Stimulated activated CD8-positive, alpha-beta memory T cell treated with anti-CD3 and anti-CD28 coated beads, Interleukin-15, amount 100 ng/mL, for 1 hour (primary cell): ENCODE measurements around the gene PRRC2B.
"Not testable (repeated sequence)": the region's sequence is repeated elsewhere in the genome, so short reads cannot be mapped to it uniquely, and the experiment has no call there.

ENCODE experiments used
- DNase-seq: peaks from one replicate; pipeline ENCODE4 v3.0.0-alpha.2; 2020; ENCODE audit warnings: low read depth

The PRRC2B gene

DNA sequence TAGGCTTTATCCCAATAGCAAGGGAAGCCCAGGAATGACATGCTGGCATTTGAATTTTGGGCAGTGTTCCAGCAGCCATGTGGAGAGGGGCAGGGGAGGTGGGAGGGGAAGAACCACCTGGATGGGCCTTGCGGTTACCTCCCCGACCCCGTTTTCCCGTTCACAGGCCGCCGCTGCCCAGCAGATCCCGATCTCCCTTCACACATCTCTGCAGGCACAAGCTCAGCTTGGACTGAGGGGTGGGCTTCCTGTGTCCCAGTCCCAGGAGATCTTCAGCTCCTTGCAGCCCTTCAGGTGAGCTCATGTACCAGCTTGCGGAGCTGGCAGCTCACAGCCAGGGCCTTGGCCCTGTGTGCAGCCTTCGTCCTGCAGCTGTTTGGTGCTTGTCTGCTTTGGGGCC, 93.1 kb downstream of the PRRC2B start:
- DNase-seq = no peak

DNA sequence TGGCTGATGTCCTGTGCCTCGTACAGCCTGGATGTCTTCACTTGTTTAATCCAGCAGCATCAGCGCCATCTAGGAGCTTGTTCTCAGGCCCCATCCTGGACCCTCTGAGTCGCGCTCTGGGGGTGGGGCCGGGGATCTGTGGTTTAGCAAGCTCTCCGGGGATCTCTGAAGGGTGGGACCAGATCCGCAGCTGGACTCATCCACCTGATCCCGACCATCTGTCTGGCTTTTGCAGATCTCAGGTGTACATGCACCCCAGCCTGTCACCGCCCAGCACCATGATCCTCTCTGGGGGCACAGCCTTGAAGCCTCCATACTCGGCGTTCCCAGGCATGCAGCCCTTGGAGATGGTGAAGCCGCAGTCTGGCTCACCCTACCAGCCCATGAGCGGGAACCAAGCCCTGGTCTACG, 93.7 kb downstream of the PRRC2B start:
- no peak for DNase-seq

DNA sequence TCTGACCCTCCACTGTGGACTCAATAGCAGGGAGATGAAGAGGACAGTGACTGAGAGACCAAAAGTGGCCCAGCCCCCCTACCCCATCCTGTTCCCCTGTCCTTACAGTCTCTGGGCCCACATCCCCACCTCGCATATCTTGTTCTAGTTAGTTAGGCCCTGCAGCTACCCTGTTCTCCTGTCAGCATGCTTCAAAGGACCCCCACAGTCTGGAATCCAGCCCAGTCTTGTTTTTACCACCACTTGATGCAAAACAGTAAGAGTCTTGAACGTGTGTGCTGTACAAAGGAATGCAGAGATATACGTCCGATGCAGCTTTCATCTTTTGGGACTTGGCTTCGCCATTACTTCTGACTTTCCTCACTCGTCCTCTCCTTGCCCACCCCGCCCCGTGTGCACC, 96.6 kb downstream of the PRRC2B start:
- DNase-seq = no peak

DNA sequence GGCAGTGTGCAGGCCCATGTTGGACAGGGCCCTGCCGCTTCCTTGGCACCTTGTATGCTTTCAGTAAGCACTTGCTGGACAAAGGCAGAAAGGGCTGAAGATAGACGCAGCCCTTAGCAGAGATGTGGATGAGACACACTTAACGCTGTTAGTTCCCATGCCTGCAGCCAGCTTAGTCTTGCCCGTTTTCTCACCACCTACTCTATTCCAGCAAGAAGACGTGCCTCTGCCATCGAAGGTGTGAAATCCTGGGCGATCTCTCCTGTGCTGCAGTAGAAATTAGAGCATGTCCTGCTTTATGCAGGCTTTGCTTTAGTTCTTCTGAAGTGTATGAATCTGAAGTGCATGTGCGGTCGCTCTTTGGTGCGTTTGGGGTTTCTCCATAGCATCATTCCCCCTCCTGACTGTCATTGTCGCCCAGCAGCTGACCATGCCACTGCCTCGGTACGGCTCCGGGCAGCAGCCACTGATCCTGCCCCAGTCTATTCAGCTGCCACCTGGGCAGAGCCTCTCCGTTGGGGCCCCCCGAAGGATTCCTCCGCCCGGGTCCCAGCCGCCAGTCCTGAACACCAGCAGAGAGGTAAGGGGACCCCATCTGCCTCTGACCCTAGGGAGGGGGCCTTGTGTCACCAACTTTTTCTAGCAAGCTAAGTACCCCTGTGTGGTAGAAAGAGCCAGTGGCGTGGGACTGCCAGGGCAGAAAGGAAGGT, 97.3 kb downstream of the PRRC2B start:
- no peak for DNase-seq

DNA sequence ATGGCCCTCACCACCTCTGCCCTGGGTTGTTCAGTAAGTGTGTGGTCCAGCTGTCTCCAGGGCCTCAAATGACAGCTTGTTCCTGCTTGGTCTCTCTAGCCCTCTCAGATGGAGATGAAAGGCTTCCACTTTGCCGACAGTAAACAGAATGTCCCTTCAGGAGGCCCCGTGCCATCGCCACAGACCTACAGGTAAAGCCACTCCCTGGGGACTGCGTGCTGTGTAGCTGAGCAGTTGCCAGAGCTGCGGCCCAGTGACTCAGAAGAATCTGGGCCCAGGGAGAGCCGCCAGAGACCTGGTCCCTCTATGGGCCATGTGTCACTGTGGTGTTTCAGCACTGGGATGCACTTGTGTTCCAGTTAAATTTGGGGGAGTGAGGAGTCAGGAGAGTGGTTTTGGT, 98.2 kb downstream of the PRRC2B start:
- DNase-seq = no peak

- DNase-seq = no peak
These were observed 100.5 kb downstream of the PRRC2B start for GRCh38 chr9:131494296-131494870.

DNA sequence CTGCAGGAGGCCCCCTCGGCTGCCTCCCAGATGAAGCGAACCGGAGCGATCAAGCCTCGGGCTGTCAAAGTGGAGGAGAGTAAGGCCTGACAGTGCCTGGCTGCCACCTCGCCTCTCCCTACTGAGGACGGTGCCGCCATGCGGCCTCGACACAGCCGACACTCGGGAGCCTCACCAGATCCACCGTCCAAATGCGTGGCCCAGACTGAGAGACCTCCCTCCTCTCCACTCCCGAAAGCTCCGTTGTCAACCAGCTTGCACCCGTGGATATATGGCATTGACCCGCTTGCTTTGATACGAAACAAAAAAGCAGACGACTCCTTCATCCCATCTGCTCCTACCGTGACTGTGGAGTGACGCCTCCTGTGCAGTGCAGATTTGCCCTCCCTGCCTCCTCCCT, 101.9 kb downstream of the PRRC2B start:
- no peak for DNase-seq

DNA sequence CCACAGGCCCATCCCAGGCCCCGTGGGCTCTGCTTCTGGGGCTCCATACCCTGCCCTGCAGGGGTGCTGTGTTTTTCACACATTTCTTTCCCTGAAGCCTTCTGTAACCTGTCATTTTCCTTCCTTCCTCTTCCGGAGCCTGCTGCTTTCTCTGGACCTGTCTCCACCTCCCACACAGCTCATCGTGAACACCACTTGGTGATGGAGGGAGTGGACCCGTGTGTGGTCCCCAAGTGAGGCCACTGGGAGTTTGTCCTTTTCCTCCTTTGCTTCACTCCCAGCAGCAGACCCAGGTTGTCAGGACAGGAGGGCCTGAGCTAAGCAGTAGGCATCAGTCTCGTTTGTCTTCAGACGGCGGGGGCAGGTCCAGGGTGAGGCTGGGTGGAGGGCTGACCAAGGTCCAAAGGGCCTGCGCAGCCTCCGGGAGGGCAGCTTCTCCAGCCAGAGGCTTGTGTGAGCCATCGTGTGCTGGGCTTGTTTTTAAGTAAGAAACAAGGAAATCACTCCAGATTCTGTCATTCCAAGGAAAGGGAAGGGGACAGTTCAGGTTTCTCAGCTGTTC, 103.0 kb downstream of the PRRC2B start:
- no peak for DNase-seq

GRCh38 chr9:131499254-131499767, 105.4 kb downstream of the PRRC2B start:
- DNase-seq = no peak

DNA sequence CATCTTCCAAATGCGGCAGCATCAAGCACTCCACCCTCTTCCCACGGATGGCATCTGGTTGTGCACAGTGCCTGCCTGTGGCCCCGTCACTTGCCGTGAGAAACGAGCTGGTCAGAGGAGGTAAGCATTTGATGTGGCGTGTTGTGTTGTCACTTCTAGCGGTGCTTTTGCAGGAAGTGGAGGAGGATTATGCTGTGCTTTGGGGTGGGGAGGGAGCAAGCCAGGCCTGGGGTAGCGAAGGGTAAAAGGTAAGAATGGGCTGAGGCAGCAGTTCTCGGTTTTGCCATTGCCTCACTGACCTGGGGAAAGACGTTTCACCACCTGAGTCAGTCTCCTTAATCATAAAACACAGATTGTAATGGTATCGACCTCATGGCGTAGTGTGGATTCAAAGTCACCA, 106.5 kb downstream of the PRRC2B start:
- peak; percentile 11 for DNase-seq

DNA sequence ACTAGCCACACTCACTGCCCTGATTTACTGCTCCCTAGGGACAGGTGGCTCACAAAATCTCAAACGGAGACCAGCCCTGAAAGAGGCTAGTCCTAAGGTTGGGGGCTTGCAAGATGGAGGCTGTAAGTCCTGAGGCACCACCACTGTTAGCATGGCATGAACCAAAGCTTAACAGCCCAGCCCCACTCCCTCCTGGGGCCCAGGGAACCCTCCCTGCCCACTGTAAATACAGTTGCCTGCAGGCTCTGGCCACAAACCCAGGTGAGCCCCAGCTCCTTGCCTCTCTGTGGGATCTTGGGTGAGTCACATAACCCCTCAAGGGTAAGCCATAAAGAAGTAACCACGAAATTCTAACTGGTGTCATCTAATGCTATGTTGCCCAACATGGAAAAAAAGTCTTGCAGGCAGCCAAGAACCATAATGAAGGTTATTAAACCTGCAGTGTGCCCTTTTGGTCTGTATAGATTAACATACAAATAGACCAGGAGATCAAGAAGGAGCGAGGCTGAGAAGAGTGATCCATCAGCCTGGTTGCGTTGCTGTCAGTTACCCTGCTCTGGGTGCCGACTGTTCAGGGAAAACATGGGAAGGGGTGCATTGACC, 107.2 kb downstream of the PRRC2B start:
- DNase-seq = peak; percentile 25

GRCh38 chr9:131502781-131503625, 109.1 kb downstream of the PRRC2B start, which contains the start of gene POMT1:
TSS of gene POMT1 (plus strand) at chr9:131502918. CDS start at chr9:131504219, 1,301 bp downstream.
- peak; percentile 66 for DNase-seq

DNA sequence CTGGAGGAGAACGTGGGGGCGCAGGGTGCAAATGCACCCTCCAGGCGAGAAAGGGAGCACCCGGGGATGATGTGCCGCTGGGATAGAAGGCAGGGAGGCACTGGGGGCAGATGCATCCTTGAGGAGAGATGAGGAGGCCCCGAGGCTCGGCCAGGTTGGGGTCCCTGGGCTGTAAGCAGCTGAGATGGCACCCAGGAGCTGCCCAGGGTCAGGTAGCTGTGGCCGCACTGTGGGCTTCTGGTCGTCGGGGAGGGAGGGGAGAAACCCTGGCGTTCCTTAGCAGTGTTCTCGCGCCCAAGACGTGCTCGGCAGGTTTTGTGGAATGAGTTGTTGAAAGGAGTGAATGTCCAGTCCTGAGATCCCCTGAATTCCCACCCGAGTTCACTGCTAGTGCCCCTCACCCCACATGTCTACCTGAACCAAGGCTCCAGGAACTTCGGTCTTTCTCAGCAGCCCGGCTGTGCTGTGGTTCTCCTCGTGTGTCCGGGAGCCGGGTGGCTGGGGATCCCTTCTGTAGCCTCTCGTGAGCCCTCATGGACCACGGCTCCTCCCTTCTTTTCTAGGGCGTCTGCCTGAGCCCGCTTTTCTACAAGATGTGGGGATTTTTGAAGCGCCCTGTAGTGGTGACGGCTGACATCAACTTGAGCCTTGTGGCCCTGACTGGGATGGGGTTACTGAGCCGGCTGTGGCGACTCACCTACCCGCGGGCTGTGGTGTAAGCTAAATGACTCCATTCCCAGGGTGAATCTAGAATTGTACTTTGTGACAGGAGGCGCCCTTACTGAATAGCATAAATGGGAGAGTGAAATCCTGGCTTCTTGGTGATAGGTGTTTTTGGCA, 110.0 kb downstream of the PRRC2B start:
- no peak for DNase-seq

GRCh38 chr9:131505012-131505411, 111.1 kb downstream of the PRRC2B start:
- DNase-seq = no peak

GRCh38 chr9:131511416-131511815, 117.5 kb downstream of the PRRC2B start:
- no peak for DNase-seq

- no peak for DNase-seq
These were observed 118.0 kb downstream of the PRRC2B start for GRCh38 chr9:131511880-131512279.

DNA sequence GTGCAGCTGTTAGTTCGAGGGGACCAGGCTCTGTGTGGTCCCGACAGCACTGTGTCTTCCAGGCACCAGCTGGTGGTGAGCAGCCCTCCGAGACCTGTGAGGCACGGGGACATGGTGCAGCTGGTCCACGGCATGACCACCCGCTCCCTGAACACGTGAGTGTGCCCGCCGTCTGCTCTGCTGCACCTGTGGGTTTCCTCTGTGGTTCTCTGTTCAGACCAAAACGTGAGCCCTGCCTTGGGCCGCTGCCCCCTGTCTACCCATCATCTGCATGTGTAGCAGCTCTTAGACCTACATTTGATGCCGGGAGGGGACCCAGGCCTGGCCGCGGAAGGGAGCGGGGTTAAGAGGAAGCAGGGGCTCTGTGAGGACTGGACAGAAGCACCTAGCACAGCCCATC, 119.3 kb downstream of the PRRC2B start:
- DNase-seq = no peak

DNA sequence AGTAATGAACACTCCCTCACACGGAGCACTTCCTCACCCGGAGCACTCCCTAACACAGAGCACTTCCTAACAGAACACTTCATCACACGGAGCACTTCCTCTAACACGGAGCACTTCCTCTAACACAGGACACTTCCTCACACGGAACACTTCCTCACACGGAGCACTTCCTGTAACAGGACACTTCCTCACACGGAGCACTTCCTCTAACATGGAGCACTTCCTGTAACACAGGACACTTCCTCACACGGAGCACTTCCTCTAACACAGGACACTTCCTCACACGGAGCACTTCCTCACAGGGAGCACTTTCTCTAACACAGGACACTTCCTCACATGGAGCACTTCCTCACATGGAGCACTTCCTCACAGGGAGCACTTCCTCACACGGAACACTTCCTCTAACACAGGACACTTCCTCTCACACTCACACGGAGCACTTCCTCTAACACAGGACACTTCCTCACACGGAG, 121.7 kb downstream of the PRRC2B start:
- not testable (repeated sequence) for DNase-seq

GRCh38 chr9:131516100-131516499, 122.2 kb downstream of the PRRC2B start:
- no peak for DNase-seq

- DNase-seq = no peak
These were observed 123.0 kb downstream of the PRRC2B start for GRCh38 chr9:131516930-131517329.

GRCh38 chr9:131517761-131518190, 123.9 kb downstream of the PRRC2B start:
- DNase-seq = no peak
